ENCODE results near the gene ADARB2.
"Not testable (repeated sequence)": the region's sequence is repeated elsewhere in the genome, so short reads cannot be mapped to it uniquely, and the experiment has no call there.

The ADARB2 gene

GRCh38 chr10:1253523-1254353 lies 483.6 kb downstream of the ADARB2 start:
- no peak for DNase-seq (ENCODE audit: low spot score)

- no peak for DNase-seq (ENCODE audit: low spot score)
Observed at GRCh38 chr10:1251769-1252168, 485.6 kb downstream of the ADARB2 start.

- DNase-seq (ENCODE audit: low spot score), result no peak
Observed at GRCh38 chr10:1249142-1249920, 488.0 kb downstream of the ADARB2 start.

- not testable (repeated sequence) for DNase-seq (ENCODE audit: low spot score)
Observed at GRCh38 chr10:1248262-1248630, 489.1 kb downstream of the ADARB2 start.

GRCh38 chr10:1247598-1248261 lies 489.6 kb downstream of the ADARB2 start:
- no peak for DNase-seq (ENCODE audit: low spot score)

DNA sequence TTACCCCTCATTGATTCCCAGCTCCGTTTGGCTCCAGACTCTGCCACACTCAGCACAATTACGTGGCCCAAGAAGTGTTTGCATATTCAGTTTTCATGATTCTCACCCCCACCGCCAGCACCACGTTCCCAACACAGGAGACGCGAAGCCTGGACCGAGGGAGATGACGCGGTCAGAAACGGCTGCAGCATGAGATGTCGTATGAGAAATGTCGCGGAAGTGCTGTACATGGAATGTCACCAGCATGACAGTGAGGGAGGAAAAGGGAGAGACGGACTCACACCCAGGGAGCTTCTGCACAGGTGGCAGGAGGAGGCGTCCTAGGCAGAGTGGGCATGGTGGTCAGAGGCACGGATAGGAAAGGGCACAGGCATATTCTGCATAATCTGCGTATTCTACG lies 492.8 kb downstream of the ADARB2 start:
- DNase-seq (ENCODE audit: low spot score), result no peak

DNA sequence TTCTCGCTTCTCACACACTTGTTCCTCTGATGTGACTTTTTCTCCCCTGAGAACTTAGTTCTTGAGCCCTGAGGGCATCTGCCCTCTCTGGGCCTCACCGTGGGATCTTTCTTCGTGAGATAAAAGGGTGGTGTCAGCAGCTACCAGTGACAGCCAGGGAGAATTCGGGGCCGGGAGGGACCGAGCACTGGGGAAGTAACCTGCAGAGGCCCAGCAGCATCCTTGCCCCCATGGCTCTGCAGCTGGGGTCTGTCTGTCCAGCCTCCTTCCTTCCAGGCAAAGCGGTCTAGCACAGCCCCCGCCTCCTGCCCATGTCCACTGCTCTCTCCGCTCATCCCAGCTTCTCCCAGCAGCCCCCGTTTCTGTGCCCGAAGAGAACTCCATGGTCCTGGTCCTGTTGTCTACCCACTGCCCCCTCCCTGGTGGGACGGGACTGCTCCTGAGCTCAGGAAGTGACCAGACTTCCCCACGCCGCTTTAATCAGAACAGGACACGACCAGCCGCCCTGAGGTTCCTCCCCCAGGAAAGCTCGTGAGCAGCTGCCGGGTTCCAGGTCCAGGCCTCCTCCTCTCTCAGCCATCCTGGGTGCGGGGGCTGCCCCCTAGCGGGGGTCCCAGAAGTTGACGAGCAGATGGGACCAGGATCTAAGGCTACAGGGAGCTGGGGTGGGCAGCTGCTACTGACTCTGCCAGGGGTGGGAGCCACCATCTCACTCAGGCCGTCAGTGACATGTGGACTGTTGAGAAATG lies 493.7 kb downstream of the ADARB2 start:
- no peak for DNase-seq (ENCODE audit: low spot score)

GRCh38 chr10:1242975-1243374 lies 494.4 kb downstream of the ADARB2 start:
- DNase-seq (ENCODE audit: low spot score), result no peak

DNA sequence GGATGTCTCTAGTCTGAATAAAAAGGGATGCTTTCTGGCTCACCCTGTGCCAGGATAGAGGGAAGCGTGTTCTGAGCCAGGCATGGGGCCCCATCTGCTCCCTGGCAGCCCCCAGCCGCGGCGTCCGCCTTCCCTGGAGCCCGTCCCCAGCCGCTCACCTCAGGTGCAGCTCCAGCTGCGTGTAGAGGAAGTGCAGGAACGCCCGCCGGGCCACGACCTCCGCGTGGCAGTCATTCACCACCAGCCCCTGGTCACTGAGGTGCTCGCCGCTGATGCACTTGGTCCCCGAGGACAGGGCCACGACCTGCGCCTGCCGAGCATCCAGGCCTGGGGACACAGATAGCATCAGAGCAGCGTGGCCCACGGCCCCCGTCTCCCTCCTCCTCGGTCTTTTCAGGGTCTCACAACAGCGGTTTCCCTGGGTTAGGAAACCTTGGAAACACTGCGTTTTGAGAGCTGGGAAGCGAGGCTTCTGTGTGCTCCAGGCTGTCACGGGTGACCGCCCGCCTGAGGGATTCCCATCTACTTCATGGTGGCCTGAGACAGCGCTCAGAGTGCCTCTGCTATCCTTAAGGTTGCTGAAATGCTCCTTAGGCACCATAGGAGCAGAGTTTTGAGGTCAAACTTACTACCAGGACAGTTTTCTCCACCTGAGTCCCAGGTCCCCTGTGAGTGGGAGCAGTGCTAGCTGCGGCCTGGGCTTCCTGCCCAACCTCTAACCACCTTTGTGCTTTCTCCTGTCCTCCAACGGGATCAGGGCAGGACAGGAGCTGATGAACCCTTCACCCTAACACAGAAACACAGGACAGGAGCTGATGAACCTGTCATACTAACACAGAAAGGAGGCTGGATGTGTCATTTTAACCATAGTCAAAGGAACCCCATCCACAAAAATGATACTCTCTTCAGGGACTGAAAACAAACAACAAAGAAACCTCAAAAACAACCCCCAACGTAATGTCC lies 495.1 kb downstream of the ADARB2 start:
- DNase-seq (ENCODE audit: low spot score), result no peak

GRCh38 chr10:1241322-1241890 lies 495.9 kb downstream of the ADARB2 start:
- DNase-seq (ENCODE audit: low spot score), result no peak

GRCh38 chr10:1240341-1240775 lies 497.0 kb downstream of the ADARB2 start:
- DNase-seq (ENCODE audit: low spot score), result no peak

DNA sequence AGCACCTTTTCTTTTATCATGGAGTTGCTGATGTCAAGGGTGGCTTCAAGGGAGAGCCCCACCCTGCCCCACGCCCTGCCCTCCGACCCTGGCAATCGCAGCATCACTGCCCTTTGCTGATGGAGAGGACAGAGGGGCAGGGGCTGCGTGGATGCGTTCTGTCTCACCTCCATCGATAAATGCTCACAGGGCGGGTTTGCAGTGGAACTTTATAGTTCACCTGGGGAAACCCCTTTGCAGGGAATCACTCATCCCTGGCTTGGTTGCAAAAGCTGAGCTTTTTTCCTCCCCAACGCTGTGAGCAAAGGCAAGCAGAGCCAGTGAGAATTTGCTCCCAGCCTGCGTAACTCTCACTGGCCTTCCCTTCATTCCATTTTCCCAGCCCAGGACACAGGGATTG lies 504.3 kb downstream of the ADARB2 start:
- DNase-seq (ENCODE audit: low spot score), result no peak

GRCh38 chr10:1232164-1232911 lies 505.0 kb downstream of the ADARB2 start:
- no peak for DNase-seq (ENCODE audit: low spot score)

DNA sequence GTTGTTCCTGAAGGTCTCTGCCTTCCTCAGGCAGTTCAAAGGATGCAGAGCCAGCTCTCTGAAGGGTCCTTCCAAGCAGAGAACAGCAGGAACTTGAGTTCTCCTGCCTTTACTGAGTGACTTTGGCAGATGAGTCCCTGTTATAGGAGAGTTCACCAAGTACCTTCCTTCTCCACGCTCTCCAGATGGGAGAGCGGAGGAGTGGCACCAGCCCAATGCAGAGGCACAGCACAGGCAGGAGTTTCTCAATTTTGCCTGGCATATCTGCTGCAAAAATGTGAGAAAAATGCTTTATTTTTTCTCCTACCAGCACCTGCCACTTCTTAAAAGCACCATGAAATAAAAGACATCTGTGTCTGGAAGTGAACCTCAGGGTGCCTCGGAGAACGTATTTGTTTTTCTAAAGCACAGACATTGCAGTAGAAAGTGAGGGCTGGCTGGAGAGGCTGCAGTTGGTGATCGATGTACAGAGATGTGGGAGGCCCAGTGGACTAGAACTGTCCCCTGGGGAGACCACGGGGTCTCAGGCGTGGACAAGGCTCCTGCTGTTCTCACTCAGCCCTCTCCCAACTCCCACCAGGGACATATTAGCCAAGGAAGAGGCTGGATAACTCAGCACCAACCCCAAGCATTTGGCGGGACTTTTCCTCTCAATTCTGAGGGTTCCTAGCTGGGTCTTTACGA lies 506.6 kb downstream of the ADARB2 start:
- no peak for DNase-seq (ENCODE audit: low spot score)

DNA sequence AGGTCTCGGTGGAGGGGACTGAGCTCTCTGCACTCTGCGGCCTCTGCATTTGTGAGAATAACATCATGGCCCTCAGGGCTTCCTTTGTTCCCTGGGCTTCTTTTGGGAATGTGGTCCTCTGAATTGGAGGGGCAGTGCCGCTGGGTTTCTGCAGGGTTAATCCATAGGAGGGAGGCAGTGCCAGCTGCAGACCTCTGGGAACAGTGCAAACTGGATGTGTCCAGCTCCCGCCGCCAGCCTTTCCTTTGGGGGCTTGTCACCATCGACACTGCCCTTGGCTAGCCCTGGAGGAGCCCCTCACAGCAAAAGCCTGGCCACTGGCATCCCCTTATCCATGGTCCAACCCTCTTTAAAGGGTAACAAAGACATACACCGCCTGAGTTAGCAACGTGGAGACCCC lies 507.2 kb downstream of the ADARB2 start:
- DNase-seq (ENCODE audit: low spot score), result no peak

- DNase-seq (ENCODE audit: low spot score), result no peak
Observed at GRCh38 chr10:1229574-1229973, 507.8 kb downstream of the ADARB2 start.

GRCh38 chr10:1229116-1229515 lies 508.2 kb downstream of the ADARB2 start:
- no peak for DNase-seq (ENCODE audit: low spot score)

GRCh38 chr10:1228467-1228975 lies 508.8 kb downstream of the ADARB2 start:
- no peak for DNase-seq (ENCODE audit: low spot score)

All from LoVo (cell line).